Amniotic stem cell (primary cell): ENCODE measurements around the gene PPT1.

Experiments used
- DNase-seq: peaks from one replicate; lab custom pipeline; 2025; lab: John Stamatoyannopoulos, UW

Gene PPT1

DNA sequence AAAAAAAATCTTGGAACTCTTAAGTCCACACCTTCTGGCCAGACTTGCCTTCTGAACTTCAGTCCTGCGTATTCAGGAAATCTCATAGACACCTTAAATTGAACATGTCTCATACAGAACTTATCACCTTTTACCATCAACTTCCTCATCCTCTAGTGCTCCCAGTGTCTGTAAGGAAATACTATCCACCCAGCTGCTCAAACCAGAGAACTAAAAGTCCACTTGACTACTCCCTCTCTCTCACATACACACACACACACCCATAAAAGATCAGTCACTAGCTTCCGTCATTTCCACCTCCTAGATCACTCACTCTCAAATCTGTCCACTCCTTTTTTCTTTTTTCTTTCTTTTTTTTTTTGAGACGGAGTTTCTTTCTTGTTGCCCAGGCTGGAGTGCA lies 67.4 kb downstream of the PPT1 start:
- no peak for DNase-seq

DNA sequence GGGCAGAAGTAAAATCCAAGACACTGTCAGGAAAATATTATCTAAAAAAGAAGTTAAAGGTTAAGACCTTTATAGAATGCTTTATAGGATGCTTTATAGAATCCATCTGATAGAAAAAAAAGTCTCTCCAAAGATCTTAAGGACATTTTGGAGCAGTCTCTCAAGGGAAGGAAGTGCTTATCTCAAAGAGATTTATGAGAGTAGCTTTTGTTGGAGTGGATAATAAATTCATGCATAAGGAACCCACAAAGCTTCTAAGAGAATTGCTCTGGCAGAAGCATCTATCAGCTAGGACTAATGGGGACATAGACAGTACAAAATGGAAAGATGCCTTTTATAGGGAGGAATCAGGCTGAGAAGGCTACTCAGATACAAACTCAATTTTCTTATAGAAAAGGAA lies 69.4 kb downstream of the PPT1 start:
- DNase-seq: no peak

GRCh38 chr1:40024671-40025070 lies 72.4 kb downstream of the PPT1 start:
- no peak for DNase-seq

DNA sequence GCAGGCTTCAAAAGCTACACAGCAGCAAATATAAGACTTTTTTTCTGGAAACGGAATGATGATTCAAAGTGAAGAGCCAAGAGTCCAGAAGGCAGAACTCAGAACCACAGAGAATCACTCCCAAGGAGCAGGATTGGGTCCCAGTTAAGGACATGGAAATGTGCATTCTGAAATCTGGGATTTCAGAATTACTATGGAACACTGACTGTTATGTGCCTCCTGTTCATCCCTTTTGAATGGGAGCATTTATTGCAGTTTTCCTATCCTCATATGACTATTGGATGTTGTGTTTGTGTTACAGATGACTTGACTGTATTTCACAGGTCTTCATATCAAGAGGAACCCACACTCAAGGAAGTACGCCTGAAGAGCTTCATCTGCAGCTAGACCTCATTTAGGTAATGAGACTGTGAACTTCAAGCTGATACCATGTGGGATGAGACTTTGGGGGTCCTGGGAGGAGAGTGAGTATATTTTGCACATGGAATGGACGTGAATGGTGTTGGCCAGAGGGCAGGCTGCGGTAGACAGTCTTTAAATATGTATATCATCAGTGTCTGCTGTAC lies 73.6 kb downstream of the PPT1 start:
- no peak for DNase-seq
